Right ventricle myocardium superior (tissue), 1 donor: ENCODE measurements around the gene SPTLC2. TPM values are rescaled to one million over a fixed set of nuclear protein-coding genes. Genes with fewer than 3 reads are reported as not detected.
"Not testable (repeated sequence)": the region's sequence is repeated elsewhere in the genome, so short reads cannot be mapped to it uniquely, and the experiment has no call there.

Source experiments
- ATAC-seq: fragments of 200-7000 bp; cut with Tn5 transposase; one replicate; pipeline ENCODE4 v1.9.1; 2020; ENCODE audit warnings: mild to moderate bottlenecking; ENCODE audit not compliant: poor library complexity
- DNase-seq: peaks from one replicate; pipeline ENCODE4 v3.0.0-alpha.2; 2020
- intact Hi-C: fragments of 100-400 bp; cut with DNase I; formaldehyde crosslinking; loops from one replicate; pipeline ENCODE4 v1.11.2; 2022
- long read RNA-seq: library from polyadenylated mRNA; unstranded; transcript quantifications from one replicate; pipeline ENCODE4 v2.0.0, GENCODE V29; 2021
- total RNA-seq: library from RNA; stranded (reverse); fragmentation: NEBNext Ultra II Directional; extraction: Animal tissue kit (Norgen Biotek cat#: 25700); gene quantifications from one replicate; pipeline ENCODE4 v1.2.1, GENCODE V29; 2021
- donor health status: DM: no; HTN: yes; CAD: no; lungs with severe emphysema.

The SPTLC2 gene
- 10.2 TPM for total RNA-seq
- long read RNA-seq, full-length matches to known transcripts: 9 of 12 reads
- long read RNA-seq, partial matches to known transcripts: 0 of 12 reads
- long read RNA-seq, other reads (novel, unspliced or antisense): 3 of 12 reads

- DNase-seq (peak; percentile 98), ATAC-seq (peak; percentile 98)
- intact Hi-C loops: no loop called here
Measured at GRCh38 chr14:77616454-77617229, at the start of gene SPTLC2. TSS of gene SPTLC2 (minus strand) at chr14:77616637. CDS start at chr14:77616579, 58 bp downstream.

- intact Hi-C loops: no loop called here
- DNase-seq (no peak), ATAC-seq (no peak)
Measured at GRCh38 chr14:77663293-77663692, 46.9 kb upstream of the SPTLC2 start.

GRCh38 chr14:77661562-77661961, 45.1 kb upstream of the SPTLC2 start:
- DNase-seq, ATAC-seq, intact Hi-C loops: not testable (repeated sequence)

GRCh38 chr14:77660754-77661153, 44.3 kb upstream of the SPTLC2 start:
- intact Hi-C loops: no loop called here
- no peak for ATAC-seq
- DNase-seq: no peak

GRCh38 chr14:77659831-77660230, 43.4 kb upstream of the SPTLC2 start:
- intact Hi-C loops: loop anchor here (5.0 kb wide), 1 partner anchor 47 kb away; the partner anchor contains the start of genes ALKBH1 and SLIRP
- ATAC-seq: peak; percentile 23

GRCh38 chr14:77657280-77657679, 40.8 kb upstream of the SPTLC2 start:
- DNase-seq (no peak), ATAC-seq (peak; percentile 27)
- intact Hi-C loops: loop anchor here (5.0 kb wide), 1 partner anchor 50 kb away; the partner anchor contains the start of genes ALKBH1 and SLIRP

More at GRCh38 chr14:77659831-77660230, 43.4 kb upstream of the SPTLC2 start:
- no peak for DNase-seq

GRCh38 chr14:77654001-77654441, 37.6 kb upstream of the SPTLC2 start:
- ATAC-seq (no peak), DNase-seq (no peak)
- intact Hi-C loops: no loop called here

- DNase-seq (no peak), ATAC-seq (no peak)
- intact Hi-C loops: no loop called here
Measured at GRCh38 chr14:77649326-77649725, 32.9 kb upstream of the SPTLC2 start.

- ATAC-seq (no peak), DNase-seq (no peak)
- intact Hi-C loops: no loop called here
Measured at GRCh38 chr14:77648520-77649200, 32.2 kb upstream of the SPTLC2 start.

- ATAC-seq (no peak), DNase-seq (no peak)
- intact Hi-C loops: no loop called here
Measured at GRCh38 chr14:77647853-77648252, 31.4 kb upstream of the SPTLC2 start.

GRCh38 chr14:77646907-77647306, 30.5 kb upstream of the SPTLC2 start:
- DNase-seq (no peak), ATAC-seq (no peak)
- intact Hi-C loops: no loop called here

- ATAC-seq (no peak), DNase-seq (no peak)
- intact Hi-C loops: no loop called here
Measured at GRCh38 chr14:77645520-77646230, 29.2 kb upstream of the SPTLC2 start.

- ATAC-seq: no peak
Measured at GRCh38 chr14:77642407-77642806, 26.0 kb upstream of the SPTLC2 start.

GRCh38 chr14:77641534-77642341, 25.3 kb upstream of the SPTLC2 start:
- intact Hi-C loops: no loop called here
- peak; percentile 91 for DNase-seq
- peak; percentile 95 for ATAC-seq

More at GRCh38 chr14:77642407-77642806, 26.0 kb upstream of the SPTLC2 start:
- DNase-seq: no peak
- intact Hi-C loops: no loop called here

- intact Hi-C loops: no loop called here
- DNase-seq: no peak
- peak; percentile 30 for ATAC-seq
Measured at GRCh38 chr14:77640756-77641533, 24.5 kb upstream of the SPTLC2 start.

- intact Hi-C loops: no loop called here
- no peak for ATAC-seq
Measured at GRCh38 chr14:77638771-77639171, 22.3 kb upstream of the SPTLC2 start.

GRCh38 chr14:77635869-77636268, 19.4 kb upstream of the SPTLC2 start:
- intact Hi-C loops, DNase-seq, ATAC-seq: not testable (repeated sequence)

More at GRCh38 chr14:77638771-77639171, 22.3 kb upstream of the SPTLC2 start:
- no peak for DNase-seq
